Articular chondrocyte of knee joint (primary cell): ENCODE results near the gene GALNT8. TPM values are rescaled to one million over a fixed set of nuclear protein-coding genes. Genes with fewer than 3 reads are reported as not detected.

ENCODE experiments used
- total RNA-seq: library from RNA; depleted of rRNA; stranded (reverse); fragments of >200 nt; gene quantifications from 2 replicates; pipeline ENCODE4 v1.2.3, GENCODE V29; 2012

The GALNT8 gene, protein sequence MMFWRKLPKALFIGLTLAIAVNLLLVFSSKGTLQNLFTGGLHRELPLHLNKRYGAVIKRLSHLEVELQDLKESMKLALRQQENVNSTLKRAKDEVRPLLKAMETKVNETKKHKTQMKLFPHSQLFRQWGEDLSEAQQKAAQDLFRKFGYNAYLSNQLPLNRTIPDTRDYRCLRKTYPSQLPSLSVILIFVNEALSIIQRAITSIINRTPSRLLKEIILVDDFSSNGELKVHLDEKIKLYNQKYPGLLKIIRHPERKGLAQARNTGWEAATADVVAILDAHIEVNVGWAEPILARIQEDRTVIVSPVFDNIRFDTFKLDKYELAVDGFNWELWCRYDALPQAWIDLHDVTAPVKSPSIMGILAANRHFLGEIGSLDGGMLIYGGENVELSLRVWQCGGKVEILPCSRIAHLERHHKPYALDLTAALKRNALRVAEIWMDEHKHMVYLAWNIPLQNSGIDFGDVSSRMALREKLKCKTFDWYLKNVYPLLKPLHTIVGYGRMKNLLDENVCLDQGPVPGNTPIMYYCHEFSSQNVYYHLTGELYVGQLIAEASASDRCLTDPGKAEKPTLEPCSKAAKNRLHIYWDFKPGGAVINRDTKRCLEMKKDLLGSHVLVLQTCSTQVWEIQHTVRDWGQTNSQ
- 0.54 and 1.3 TPM in 2 replicates for total RNA-seq

DNA sequence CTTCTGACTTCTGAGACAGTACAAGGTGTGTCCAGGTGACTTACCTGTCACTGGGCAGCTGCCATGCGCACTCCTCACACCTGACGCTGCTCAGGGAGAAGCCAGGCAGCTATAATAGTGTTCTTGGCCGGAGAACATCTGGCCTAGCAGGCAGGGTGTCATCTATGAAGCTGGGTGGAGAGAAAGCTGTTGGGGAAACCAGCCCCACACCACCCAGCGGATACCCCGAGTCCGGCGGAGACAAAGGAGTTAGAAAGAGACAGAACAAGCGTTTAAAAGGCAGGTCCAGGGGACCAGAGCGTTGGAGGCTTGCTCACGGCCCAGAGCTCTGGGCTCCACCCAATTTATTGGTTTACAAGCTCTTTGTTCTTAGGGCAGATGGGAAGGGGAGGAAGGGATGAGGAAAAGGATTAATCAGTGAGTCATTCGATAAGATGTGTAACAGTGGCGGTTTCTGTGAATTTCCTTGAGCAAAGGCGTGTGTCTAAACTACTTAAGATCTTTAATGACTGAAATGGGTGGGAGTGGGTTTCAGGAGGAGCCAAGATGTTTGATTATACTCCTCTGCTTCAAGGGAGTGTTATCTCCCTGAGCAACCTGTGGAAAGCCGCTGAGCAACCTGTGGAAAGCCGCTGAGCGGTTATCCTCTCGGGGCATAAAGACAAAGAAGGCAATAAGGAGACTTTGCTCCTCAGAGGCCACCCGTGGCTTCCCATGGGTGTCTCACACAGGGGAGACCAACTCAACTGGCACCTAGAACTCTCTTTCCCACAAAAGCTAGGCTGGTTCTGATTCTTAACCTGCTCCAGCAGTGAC, at the start of gene GALNT8:
TSS of gene GALNT8 (plus strand) at position 580 of the 816 bp plus-strand sequence. CDS start 278 bp downstream, outside the sequence.

Other genes with a start within 250 kb of the GALNT8 start
- gene RAD51AP1, start 181.5 kb upstream of the GALNT8 start, total RNA-seq = 6.4 and 11.8 TPM in 2 replicates
- 44.9 and 53.3 TPM in 2 replicates for gene DYRK4, start 158.2 kb upstream of the GALNT8 start, total RNA-seq
- 0.65 and 4.0 TPM in 2 replicates for gene AKAP3, start 71.3 kb upstream of the GALNT8 start, total RNA-seq
- gene NDUFA9, start 71.3 kb upstream of the GALNT8 start, total RNA-seq = 70.0 and 73.3 TPM in 2 replicates
- gene KCNA1, start 189.5 kb downstream of the GALNT8 start, total RNA-seq = 0.13 and 0.54 TPM in 2 replicates